ENCODE measurements around the gene MYH9. TPM values are rescaled to one million over a fixed set of nuclear protein-coding genes. Genes with fewer than 3 reads are reported as not detected.

The MYH9 gene
- total and polyA plus RNA-seq, 2 experiments from 2014 or later: 58.4 to 233 TPM

DNA sequence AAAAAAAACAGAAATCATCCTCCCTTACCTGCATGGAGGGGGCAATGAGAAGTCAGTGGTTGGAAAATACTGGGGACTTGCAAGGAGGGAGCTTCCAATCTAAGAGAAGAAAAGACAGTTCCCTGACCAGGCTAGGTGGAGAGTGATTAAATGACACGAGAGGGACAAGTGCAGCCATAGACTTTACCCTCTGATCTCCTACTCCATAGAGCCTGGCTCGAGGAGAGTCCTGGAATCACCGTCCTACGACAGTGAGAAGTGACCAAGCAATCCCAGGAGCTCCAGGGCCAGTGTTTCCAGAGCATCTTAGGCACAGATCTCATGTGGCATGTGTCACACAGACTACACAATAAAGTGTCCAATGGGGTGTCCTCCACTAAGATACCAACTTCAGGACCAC lies 25.7 kb downstream of the MYH9 start:
- no peak overlapping the region for H3K4me3 Mint-ChIP-seq
- peaks cover 86% of the 10 kb centered on the region for H3K4me1 Mint-ChIP-seq
- Histone ChIP-seq H2AFZ (no peak overlapping the region), H3F3A (replicated peaks; ENCODE audit: low read depth) (0 out of 2 replicates have a peak, but pooled peaks cover 5% of the 10 kb centered on the region), H3K27ac (ENCODE audit: low read depth) (peak overlapping the region; percentile 83), H3K27me3 (ENCODE audit: insufficient read depth) (no peaks in the 10 kb centered on the region), H3K4me3 (no peak overlapping the region), H3K79me2 (replicated peaks; ENCODE audit: insufficient read depth) (peaks cover 99% of the 10 kb centered on the region), H3K4me1 (ENCODE audit: insufficient read depth) (peaks cover 89% of the 10 kb centered on the region), H3K4me2 (peak overlapping the region; percentile 40), H3K36me3 (ENCODE audit: insufficient read depth) (no peaks in the 10 kb centered on the region), H4K20me1 (replicated peaks; ENCODE audit: insufficient read depth) (peaks cover 35% of the 10 kb centered on the region), H3K9me2 (ENCODE audit: insufficient read depth) (peaks cover 3% of the 10 kb centered on the region)
- H3K9me3 Mint-ChIP-seq: no peaks in the 10 kb centered on the region
- TF ChIP-seq ZNF331 (CRISPR knock-in tag; IDR thresholded peaks at IDR 0.05; ENCODE audit: low read depth): no peak
- TF ChIP-seq POLR2AphosphoS5 (IDR thresholded peaks at IDR 0.05; ENCODE audit: low read depth): no peak
- TF ChIP-seq, protein P1, sequence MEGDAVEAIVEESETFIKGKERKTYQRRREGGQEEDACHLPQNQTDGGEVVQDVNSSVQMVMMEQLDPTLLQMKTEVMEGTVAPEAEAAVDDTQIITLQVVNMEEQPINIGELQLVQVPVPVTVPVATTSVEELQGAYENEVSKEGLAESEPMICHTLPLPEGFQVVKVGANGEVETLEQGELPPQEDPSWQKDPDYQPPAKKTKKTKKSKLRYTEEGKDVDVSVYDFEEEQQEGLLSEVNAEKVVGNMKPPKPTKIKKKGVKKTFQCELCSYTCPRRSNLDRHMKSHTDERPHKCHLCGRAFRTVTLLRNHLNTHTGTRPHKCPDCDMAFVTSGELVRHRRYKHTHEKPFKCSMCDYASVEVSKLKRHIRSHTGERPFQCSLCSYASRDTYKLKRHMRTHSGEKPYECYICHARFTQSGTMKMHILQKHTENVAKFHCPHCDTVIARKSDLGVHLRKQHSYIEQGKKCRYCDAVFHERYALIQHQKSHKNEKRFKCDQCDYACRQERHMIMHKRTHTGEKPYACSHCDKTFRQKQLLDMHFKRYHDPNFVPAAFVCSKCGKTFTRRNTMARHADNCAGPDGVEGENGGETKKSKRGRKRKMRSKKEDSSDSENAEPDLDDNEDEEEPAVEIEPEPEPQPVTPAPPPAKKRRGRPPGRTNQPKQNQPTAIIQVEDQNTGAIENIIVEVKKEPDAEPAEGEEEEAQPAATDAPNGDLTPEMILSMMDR (conservative IDR thresholded peaks at IDR 0.05; ENCODE audit: low read depth in 2 of 2): no peak
- DNase-seq (ENCODE audit: low spot score) (no peak), ATAC-seq (no peak)
- H3K27me3 Mint-ChIP-seq (ENCODE audit: insufficient read depth, low read depth, poor library complexity): peaks cover 19% of the 10 kb centered on the region
- H3K27ac Mint-ChIP-seq: no peak overlapping the region
- peaks cover 10% of the 10 kb centered on the region for H3K36me3 Mint-ChIP-seq (ENCODE audit: low read depth)

DNA sequence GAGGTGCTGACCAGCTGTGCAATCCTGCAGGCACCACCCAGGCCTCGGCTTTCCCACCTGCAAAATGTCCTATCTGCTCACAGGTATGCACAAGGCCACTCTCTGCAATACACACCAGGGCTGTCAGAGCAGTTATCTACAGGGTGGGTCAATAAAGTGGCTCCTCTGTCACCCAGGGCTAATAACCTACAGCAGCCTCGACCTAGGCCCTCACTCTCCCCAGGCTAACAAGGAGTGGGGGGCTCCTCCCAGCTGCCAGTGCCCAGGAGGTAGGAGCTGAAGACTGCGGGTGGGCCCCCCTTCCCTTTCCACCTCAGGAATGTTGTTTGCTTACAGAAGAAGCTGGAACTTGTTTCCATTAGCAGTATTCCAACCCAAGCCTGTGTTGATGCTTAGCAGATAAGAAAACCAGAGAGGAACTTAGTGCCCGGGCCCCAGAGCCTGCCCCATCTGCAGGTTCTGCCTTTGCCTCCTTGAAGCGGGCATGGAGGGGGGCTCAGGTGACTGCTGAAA lies 26.8 kb downstream of the MYH9 start:
- peak overlapping the region; percentile 83 for H3K27ac ChIP-seq (ENCODE audit: low read depth)
- DNase-seq (ENCODE audit: low spot score): peak; percentile 56
- H3K4me2 ChIP-seq: peak overlapping the region; percentile 40
- peaks cover 87% of the 10 kb centered on the region for H3K4me1 ChIP-seq (ENCODE audit: insufficient read depth)
- Mint-ChIP-seq H3K27ac (peak overlapping the region; percentile 84), H3K9me3 (no peaks in the 10 kb centered on the region), H3K36me3 (ENCODE audit: low read depth) (peaks cover 10% of the 10 kb centered on the region; the same call in 2 of the 3 replicates), H3K4me3 (no peak overlapping the region), H3K27me3 (ENCODE audit: insufficient read depth, low read depth, poor library complexity) (peaks cover 10% of the 10 kb centered on the region), H3K4me1 (peaks cover 83% of the 10 kb centered on the region)
- no peaks in the 10 kb centered on the region for H3K27me3 ChIP-seq (ENCODE audit: insufficient read depth)
- ATAC-seq: peak; percentile 48
- H3F3A ChIP-seq (replicated peaks; ENCODE audit: low read depth): 0 out of 2 replicates have a peak, but pooled peaks cover 5% of the 10 kb centered on the region
- TF ChIP-seq, protein P2, sequence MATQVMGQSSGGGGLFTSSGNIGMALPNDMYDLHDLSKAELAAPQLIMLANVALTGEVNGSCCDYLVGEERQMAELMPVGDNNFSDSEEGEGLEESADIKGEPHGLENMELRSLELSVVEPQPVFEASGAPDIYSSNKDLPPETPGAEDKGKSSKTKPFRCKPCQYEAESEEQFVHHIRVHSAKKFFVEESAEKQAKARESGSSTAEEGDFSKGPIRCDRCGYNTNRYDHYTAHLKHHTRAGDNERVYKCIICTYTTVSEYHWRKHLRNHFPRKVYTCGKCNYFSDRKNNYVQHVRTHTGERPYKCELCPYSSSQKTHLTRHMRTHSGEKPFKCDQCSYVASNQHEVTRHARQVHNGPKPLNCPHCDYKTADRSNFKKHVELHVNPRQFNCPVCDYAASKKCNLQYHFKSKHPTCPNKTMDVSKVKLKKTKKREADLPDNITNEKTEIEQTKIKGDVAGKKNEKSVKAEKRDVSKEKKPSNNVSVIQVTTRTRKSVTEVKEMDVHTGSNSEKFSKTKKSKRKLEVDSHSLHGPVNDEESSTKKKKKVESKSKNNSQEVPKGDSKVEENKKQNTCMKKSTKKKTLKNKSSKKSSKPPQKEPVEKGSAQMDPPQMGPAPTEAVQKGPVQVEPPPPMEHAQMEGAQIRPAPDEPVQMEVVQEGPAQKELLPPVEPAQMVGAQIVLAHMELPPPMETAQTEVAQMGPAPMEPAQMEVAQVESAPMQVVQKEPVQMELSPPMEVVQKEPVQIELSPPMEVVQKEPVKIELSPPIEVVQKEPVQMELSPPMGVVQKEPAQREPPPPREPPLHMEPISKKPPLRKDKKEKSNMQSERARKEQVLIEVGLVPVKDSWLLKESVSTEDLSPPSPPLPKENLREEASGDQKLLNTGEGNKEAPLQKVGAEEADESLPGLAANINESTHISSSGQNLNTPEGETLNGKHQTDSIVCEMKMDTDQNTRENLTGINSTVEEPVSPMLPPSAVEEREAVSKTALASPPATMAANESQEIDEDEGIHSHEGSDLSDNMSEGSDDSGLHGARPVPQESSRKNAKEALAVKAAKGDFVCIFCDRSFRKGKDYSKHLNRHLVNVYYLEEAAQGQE (IDR thresholded peaks at IDR 0.05; ENCODE audit: unreplicated experiment): no peak
- TF ChIP-seq POLR2AphosphoS5 (IDR thresholded peaks at IDR 0.05; ENCODE audit: low read depth): no peak
- TF ChIP-seq, protein P3, sequence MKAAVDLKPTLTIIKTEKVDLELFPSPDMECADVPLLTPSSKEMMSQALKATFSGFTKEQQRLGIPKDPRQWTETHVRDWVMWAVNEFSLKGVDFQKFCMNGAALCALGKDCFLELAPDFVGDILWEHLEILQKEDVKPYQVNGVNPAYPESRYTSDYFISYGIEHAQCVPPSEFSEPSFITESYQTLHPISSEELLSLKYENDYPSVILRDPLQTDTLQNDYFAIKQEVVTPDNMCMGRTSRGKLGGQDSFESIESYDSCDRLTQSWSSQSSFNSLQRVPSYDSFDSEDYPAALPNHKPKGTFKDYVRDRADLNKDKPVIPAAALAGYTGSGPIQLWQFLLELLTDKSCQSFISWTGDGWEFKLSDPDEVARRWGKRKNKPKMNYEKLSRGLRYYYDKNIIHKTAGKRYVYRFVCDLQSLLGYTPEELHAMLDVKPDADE (IDR thresholded peaks at IDR 0.05): no peak
- no peak for TF ChIP-seq EZH2phosphoT487 (IDR thresholded peaks at IDR 0.05; ENCODE audit: unreplicated experiment)
- TF ChIP-seq, protein P4, sequence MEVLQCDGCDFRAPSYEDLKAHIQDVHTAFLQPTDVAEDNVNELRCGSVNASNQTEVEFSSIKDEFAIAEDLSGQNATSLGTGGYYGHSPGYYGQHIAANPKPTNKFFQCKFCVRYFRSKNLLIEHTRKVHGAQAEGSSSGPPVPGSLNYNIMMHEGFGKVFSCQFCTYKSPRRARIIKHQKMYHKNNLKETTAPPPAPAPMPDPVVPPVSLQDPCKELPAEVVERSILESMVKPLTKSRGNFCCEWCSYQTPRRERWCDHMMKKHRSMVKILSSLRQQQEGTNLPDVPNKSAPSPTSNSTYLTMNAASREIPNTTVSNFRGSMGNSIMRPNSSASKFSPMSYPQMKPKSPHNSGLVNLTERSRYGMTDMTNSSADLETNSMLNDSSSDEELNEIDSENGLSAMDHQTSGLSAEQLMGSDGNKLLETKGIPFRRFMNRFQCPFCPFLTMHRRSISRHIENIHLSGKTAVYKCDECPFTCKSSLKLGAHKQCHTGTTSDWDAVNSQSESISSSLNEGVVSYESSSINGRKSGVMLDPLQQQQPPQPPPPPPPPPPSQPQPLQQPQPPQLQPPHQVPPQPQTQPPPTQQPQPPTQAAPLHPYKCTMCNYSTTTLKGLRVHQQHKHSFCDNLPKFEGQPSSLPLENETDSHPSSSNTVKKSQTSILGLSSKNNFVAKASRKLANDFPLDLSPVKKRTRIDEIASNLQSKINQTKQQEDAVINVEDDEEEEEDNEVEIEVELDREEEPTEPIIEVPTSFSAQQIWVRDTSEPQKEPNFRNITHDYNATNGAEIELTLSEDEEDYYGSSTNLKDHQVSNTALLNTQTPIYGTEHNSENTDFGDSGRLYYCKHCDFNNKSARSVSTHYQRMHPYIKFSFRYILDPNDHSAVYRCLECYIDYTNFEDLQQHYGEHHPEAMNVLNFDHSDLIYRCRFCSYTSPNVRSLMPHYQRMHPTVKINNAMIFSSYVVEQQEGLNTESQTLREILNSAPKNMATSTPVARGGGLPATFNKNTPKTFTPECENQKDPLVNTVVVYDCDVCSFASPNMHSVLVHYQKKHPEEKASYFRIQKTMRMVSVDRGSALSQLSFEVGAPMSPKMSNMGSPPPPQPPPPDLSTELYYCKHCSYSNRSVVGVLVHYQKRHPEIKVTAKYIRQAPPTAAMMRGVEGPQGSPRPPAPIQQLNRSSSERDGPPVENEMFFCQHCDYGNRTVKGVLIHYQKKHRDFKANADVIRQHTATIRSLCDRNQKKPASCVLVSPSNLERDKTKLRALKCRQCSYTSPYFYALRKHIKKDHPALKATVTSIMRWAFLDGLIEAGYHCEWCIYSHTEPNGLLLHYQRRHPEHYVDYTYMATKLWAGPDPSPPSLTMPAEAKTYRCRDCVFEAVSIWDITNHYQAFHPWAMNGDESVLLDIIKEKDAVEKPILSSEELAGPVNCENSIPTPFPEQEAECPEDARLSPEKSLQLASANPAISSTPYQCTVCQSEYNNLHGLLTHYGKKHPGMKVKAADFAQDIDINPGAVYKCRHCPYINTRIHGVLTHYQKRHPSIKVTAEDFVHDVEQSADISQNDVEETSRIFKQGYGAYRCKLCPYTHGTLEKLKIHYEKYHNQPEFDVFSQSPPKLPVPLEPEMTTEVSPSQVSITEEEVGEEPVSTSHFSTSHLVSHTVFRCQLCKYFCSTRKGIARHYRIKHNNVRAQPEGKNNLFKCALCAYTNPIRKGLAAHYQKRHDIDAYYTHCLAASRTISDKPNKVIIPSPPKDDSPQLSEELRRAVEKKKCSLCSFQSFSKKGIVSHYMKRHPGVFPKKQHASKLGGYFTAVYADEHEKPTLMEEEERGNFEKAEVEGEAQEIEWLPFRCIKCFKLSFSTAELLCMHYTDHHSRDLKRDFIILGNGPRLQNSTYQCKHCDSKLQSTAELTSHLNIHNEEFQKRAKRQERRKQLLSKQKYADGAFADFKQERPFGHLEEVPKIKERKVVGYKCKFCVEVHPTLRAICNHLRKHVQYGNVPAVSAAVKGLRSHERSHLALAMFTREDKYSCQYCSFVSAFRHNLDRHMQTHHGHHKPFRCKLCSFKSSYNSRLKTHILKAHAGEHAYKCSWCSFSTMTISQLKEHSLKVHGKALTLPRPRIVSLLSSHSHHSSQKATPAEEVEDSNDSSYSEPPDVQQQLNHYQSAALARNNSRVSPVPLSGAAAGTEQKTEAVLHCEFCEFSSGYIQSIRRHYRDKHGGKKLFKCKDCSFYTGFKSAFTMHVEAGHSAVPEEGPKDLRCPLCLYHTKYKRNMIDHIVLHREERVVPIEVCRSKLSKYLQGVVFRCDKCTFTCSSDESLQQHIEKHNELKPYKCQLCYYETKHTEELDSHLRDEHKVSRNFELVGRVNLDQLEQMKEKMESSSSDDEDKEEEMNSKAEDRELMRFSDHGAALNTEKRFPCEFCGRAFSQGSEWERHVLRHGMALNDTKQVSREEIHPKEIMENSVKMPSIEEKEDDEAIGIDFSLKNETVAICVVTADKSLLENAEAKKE (CRISPR knock-in tag; IDR thresholded peaks at IDR 0.05): no peak
- H3K36me3 ChIP-seq (ENCODE audit: insufficient read depth): no peaks in the 10 kb centered on the region
- peaks cover 3% of the 10 kb centered on the region for H3K9me2 ChIP-seq (ENCODE audit: insufficient read depth)
- peaks cover 33% of the 10 kb centered on the region for H4K20me1 ChIP-seq (replicated peaks; ENCODE audit: insufficient read depth)
- peak overlapping the region; percentile 29 for H3K4me3 ChIP-seq
- H3K79me2 ChIP-seq (replicated peaks; ENCODE audit: insufficient read depth): peaks cover 99% of the 10 kb centered on the region
- no peak overlapping the region for H2AFZ ChIP-seq
